T-helper 17 cell (primary cell): ENCODE results near the gene SHC4. TPM values are rescaled to one million over a fixed set of nuclear protein-coding genes. Genes with fewer than 3 reads are reported as not detected.

Experiments used
- ATAC-seq: fragments of 150-1000 bp; cut with Tn5 transposase; 2 replicates; pipeline ENCODE4 v1.10.0; 2021; ENCODE audit warnings: mild to moderate bottlenecking, moderate library complexity
- DNase-seq, 3 donors: peaks; one replicate each; pipeline versions ENCODE4 v3.0.0 to v3.0.0-alpha.2; 2020 to 2021
- H3K9me3 ChIP-seq: one replicate; pipeline ENCODE4 v1.7.0; 2013; ENCODE audit warnings: low read length, mild to moderate bottlenecking; ENCODE audit not compliant: control insufficient read depth, poor library complexity, severe bottlenecking
- H3K27ac Mint-ChIP-seq: one replicate; pipeline ENCODE4 v1.8.0; 2022; ENCODE audit warnings: mild to moderate bottlenecking, moderate library complexity, mixed read lengths
- H3K27me3 Mint-ChIP-seq: one replicate; pipeline ENCODE4 v1.8.0; 2022; ENCODE audit warnings: mixed read lengths
- H3K36me3 Mint-ChIP-seq: one replicate; pipeline ENCODE4 v1.8.0; 2022; ENCODE audit warnings: low read depth, mixed read lengths
- H3K4me1 Mint-ChIP-seq: one replicate; pipeline ENCODE4 v1.8.0; 2022; ENCODE audit warnings: mild to moderate bottlenecking, mixed read lengths
- H3K4me3 Mint-ChIP-seq: one replicate; pipeline ENCODE4 v1.8.0; 2022; ENCODE audit warnings: mild to moderate bottlenecking, moderate library complexity, mixed read lengths
- total RNA-seq, 4 donors: library from RNA in 2 of 4; stranded (reverse) in 2 of 4; gene quantifications; one replicate each; pipeline ENCODE4 v1.2.3 and lab custom pipeline; 2022 to 2026

SHC4 gene
- total RNA-seq, 2 donors from 2014 or later: 0.12 TPM; not detected in 1

DNA sequence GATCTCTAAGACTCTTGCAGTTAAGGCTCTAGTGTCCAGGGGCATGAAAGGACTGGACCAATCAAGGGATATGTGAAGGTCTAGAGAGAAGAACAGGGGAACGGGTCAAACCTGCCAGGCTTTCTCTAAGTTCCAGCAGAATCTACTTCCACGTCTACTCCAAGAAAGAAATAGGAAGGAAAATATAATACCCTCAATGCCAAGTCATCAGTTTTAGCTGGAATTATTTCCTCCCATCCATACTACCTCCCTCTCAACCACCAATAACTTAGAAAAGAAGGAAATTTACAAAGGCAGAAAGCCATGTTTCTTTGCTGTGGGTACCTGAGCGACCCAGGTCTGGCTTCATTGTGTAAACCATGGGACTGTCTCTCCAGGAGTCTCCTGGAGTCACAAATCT, 7.8 kb downstream of the SHC4 start:
- H3K27ac Mint-ChIP-seq: no peak overlapping the region
- H3K4me3 Mint-ChIP-seq: no peak overlapping the region
- peaks cover 5% of the 10 kb centered on the region for H3K36me3 Mint-ChIP-seq
- no peaks in the 10 kb centered on the region for H3K9me3 ChIP-seq
- no peak for ATAC-seq
- no peaks in the 10 kb centered on the region for H3K4me1 Mint-ChIP-seq
- DNase-seq: no peak
- H3K27me3 Mint-ChIP-seq: peaks cover 58% of the 10 kb centered on the region

- no peak for DNase-seq
- no peak overlapping the region for H3K27ac Mint-ChIP-seq
- no peak for ATAC-seq
- peaks cover 5% of the 10 kb centered on the region for H3K36me3 Mint-ChIP-seq
- no peaks in the 10 kb centered on the region for H3K9me3 ChIP-seq
- no peak overlapping the region for H3K4me3 Mint-ChIP-seq
- H3K4me1 Mint-ChIP-seq: no peaks in the 10 kb centered on the region
- peaks cover 60% of the 10 kb centered on the region for H3K27me3 Mint-ChIP-seq
Measured at GRCh38 chr15:48955370-48955769, 8.3 kb downstream of the SHC4 start.

GRCh38 chr15:48954538-48954937, 9.2 kb downstream of the SHC4 start:
- H3K4me1 Mint-ChIP-seq: no peaks in the 10 kb centered on the region
- DNase-seq (no peak), ATAC-seq (no peak)
- no peaks in the 10 kb centered on the region for H3K9me3 ChIP-seq
- H3K27ac Mint-ChIP-seq: no peak overlapping the region
- H3K4me3 Mint-ChIP-seq: no peak overlapping the region
- peaks cover 5% of the 10 kb centered on the region for H3K36me3 Mint-ChIP-seq
- peaks cover 54% of the 10 kb centered on the region for H3K27me3 Mint-ChIP-seq

- H3K9me3 ChIP-seq: no peaks in the 10 kb centered on the region
- no peak for DNase-seq
- no peak for ATAC-seq
- peaks cover 2% of the 10 kb centered on the region for H3K4me1 Mint-ChIP-seq
- peaks cover 29% of the 10 kb centered on the region for H3K27me3 Mint-ChIP-seq
- H3K4me3 Mint-ChIP-seq: no peak overlapping the region
- peaks cover 5% of the 10 kb centered on the region for H3K36me3 Mint-ChIP-seq
- no peak overlapping the region for H3K27ac Mint-ChIP-seq
Measured at GRCh38 chr15:48946840-48947187, 16.9 kb downstream of the SHC4 start.

DNA sequence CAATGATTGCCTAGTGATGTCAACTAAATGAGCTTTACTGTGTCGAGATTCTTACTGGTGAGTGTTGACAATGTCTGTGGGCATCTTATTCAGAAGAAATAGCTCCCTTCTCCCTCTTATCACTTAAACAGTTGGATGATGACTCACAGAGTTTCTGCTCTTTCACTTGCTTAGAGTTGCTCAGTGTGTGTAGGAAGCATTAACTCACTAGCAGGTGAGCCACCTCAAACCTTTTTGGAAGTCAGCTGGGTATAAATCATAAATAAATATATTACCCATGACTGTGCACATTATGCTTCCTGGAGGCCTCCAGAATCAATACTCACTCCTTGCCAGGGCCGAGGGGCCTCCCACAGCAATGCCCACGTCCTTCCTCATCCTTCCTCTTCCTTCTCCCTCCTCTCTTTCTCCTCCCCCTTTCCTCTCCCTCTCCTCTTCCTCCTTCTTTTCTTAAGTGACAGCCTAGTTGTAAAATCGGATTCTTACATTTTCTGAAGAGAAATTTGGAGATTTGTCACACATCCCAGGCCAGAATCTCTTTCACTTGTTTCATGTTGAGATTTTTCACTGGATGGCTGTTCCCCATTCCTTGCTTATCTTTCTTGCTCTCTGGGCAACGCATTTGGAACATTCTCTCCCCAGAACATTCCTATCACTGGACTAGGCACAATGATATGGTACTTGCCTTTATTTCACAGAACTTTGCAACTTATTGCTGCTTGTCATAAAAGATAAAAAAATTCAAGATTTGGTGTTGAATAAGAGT, 17.5 kb downstream of the SHC4 start:
- no peak overlapping the region for H3K4me3 Mint-ChIP-seq
- DNase-seq (no peak), ATAC-seq (no peak)
- peaks cover 2% of the 10 kb centered on the region for H3K4me1 Mint-ChIP-seq
- H3K27ac Mint-ChIP-seq: no peak overlapping the region
- peaks cover 1% of the 10 kb centered on the region for H3K36me3 Mint-ChIP-seq
- peaks cover 29% of the 10 kb centered on the region for H3K27me3 Mint-ChIP-seq
- no peaks in the 10 kb centered on the region for H3K9me3 ChIP-seq

GRCh38 chr15:48945386-48945785, 18.3 kb downstream of the SHC4 start:
- H3K9me3 ChIP-seq: no peaks in the 10 kb centered on the region
- ATAC-seq (no peak), DNase-seq (no peak)
- Mint-ChIP-seq H3K27ac (no peak overlapping the region), H3K4me1 (peaks cover 2% of the 10 kb centered on the region), H3K36me3 (no peaks in the 10 kb centered on the region), H3K27me3 (peaks cover 30% of the 10 kb centered on the region), H3K4me3 (no peak overlapping the region)

GRCh38 chr15:48941904-48942303, 21.8 kb downstream of the SHC4 start:
- ATAC-seq (no peak), DNase-seq (no peak)
- Mint-ChIP-seq H3K4me1 (peaks cover 2% of the 10 kb centered on the region), H3K27ac (no peak overlapping the region), H3K27me3 (peaks cover 43% of the 10 kb centered on the region), H3K4me3 (no peak overlapping the region), H3K36me3 (no peaks in the 10 kb centered on the region)
- H3K9me3 ChIP-seq: no peaks in the 10 kb centered on the region

DNA sequence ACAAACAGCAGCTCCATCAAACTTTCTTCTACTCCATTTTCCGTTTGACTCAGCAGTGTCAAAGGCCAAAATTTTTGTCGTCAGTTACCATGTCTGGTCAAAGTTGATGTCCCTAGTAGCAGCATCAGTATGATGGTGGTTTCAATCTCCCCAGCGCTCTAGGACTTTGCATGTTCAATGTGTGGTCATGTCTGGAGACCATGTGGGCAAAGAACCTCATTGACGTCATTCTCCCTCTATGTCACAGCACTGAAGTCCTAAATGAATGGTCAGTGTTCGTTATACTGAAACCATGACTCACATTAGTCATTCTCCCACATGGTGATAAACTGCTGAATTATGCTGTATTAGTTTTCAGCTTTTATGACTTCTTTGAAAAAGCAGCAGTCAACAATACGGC, 23.2 kb downstream of the SHC4 start:
- no peaks in the 10 kb centered on the region for H3K4me1 Mint-ChIP-seq
- H3K4me3 Mint-ChIP-seq: no peak overlapping the region
- DNase-seq (no peak), ATAC-seq (no peak)
- H3K36me3 Mint-ChIP-seq: no peaks in the 10 kb centered on the region
- no peaks in the 10 kb centered on the region for H3K9me3 ChIP-seq
- H3K27me3 Mint-ChIP-seq: peaks cover 36% of the 10 kb centered on the region
- no peak overlapping the region for H3K27ac Mint-ChIP-seq

DNA sequence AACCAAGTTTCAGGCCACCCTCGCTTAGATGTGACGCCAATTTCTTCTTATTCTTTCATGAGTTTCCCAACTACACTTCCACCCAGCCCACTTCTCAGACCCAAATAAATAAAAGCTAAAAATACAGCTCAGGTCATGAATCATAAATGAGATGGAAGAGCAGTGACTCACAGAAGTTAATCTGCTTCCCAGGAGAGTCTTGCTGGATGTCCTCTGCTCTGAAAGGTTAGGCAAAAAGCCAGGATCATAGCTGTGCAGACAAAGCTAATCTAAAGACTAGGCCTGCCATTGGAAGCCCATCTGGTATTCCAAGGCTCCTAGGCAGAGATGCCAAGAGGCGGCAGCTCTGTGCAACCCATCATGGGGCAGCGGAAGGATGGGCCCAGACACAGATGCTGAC, 24.1 kb downstream of the SHC4 start:
- Mint-ChIP-seq H3K4me3 (no peak overlapping the region), H3K27me3 (peaks cover 37% of the 10 kb centered on the region), H3K4me1 (no peaks in the 10 kb centered on the region), H3K27ac (no peak overlapping the region), H3K36me3 (no peaks in the 10 kb centered on the region)
- no peak for ATAC-seq
- DNase-seq: no peak
- no peaks in the 10 kb centered on the region for H3K9me3 ChIP-seq

DNA sequence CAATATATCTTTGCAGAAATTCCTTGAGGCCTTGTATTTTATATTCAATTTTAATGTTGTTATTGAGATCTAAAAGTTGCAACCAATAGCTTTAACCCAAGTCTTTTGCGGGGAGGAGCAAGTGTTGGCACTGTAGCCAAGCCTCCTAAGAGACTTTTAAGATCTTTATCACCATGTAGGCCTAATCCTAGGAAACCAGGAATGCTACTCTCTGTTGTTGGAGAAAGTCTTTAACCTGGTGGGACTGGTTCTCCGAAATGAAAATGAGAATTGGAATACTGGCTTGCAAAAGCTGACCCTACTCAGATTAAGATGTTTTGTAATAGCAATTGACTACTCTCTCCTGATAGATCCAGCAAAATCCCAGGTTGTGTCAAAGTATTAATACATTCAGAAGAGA, 25.8 kb downstream of the SHC4 start:
- no peaks in the 10 kb centered on the region for H3K9me3 ChIP-seq
- ATAC-seq (no peak), DNase-seq (no peak)
- no peak overlapping the region for H3K27ac Mint-ChIP-seq
- no peaks in the 10 kb centered on the region for H3K36me3 Mint-ChIP-seq
- H3K4me1 Mint-ChIP-seq: no peaks in the 10 kb centered on the region
- no peak overlapping the region for H3K4me3 Mint-ChIP-seq
- peaks cover 37% of the 10 kb centered on the region for H3K27me3 Mint-ChIP-seq

- no peaks in the 10 kb centered on the region for H3K4me1 Mint-ChIP-seq
- H3K36me3 Mint-ChIP-seq: peaks cover 3% of the 10 kb centered on the region
- H3K9me3 ChIP-seq: no peaks in the 10 kb centered on the region
- H3K4me3 Mint-ChIP-seq: no peak overlapping the region
- peaks cover 41% of the 10 kb centered on the region for H3K27me3 Mint-ChIP-seq
- no peak overlapping the region for H3K27ac Mint-ChIP-seq
- no peak for ATAC-seq
- no peak for DNase-seq
Measured at GRCh38 chr15:48936666-48937065, 27.1 kb downstream of the SHC4 start.

GRCh38 chr15:48935236-48935635, 28.5 kb downstream of the SHC4 start:
- peaks cover 34% of the 10 kb centered on the region for H3K27me3 Mint-ChIP-seq
- H3K27ac Mint-ChIP-seq: no peak overlapping the region
- no peaks in the 10 kb centered on the region for H3K4me1 Mint-ChIP-seq
- no peak overlapping the region for H3K4me3 Mint-ChIP-seq
- no peak for DNase-seq
- ATAC-seq: no peak
- peaks cover 3% of the 10 kb centered on the region for H3K36me3 Mint-ChIP-seq
- H3K9me3 ChIP-seq: no peaks in the 10 kb centered on the region

DNA sequence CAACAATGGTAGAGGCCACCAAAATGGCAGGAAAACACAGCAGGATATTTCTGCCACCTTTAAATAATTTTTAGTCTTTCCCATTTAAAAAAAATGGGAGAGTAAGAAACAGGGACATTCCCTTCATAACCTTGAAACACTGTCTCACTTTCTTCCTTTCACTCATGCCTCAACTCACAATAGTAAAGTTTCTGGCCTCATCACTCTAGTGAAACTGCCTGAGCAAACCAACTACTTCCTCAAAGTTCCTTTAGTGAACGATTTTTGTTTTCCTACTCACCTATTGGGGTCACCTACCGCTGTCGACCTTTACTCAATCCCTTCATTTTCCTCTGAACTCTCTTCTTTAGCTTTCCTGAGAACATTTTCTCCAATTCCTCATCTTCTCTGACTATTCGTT, 33.0 kb downstream of the SHC4 start:
- ATAC-seq: no peak
- Mint-ChIP-seq H3K4me1 (no peaks in the 10 kb centered on the region), H3K27me3 (peaks cover 42% of the 10 kb centered on the region), H3K4me3 (no peak overlapping the region), H3K36me3 (peaks cover 5% of the 10 kb centered on the region), H3K27ac (no peak overlapping the region)
- H3K9me3 ChIP-seq: no peaks in the 10 kb centered on the region
- DNase-seq: no peak

DNA sequence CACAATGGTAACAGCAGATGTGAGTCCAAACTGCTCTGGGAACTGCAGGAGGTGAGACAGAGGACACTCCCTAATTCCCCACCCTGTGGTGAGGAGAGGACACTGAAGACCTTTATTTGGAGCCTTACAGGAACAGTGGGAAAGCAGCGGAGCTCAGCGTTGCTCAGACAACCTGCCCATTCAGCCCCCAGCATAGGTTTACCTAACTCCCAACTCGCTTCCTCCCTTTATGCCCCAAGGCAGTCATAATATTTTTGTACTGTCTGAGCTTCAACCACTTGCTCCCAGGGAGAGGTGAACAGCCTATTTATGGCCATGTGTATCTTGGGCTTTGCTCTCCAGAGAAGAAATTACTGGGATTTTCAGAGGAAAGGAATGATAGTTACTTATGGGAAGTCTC, 34.1 kb downstream of the SHC4 start:
- no peaks in the 10 kb centered on the region for H3K9me3 ChIP-seq
- Mint-ChIP-seq H3K27ac (no peak overlapping the region), H3K4me3 (no peak overlapping the region), H3K27me3 (peaks cover 41% of the 10 kb centered on the region), H3K36me3 (peaks cover 5% of the 10 kb centered on the region), H3K4me1 (no peaks in the 10 kb centered on the region)
- ATAC-seq: no peak
- no peak for DNase-seq
